K562 (cell line): Measurements from ENCODE around the gene CAST. TPM values are rescaled to one million over a fixed set of nuclear protein-coding genes. Genes with fewer than 3 reads are reported as not detected.

Experiments used
- ATAC-seq: fragments of 200-7000 bp; cut with Tn5 transposase; 3 replicates; pipeline ENCODE4 v1.9.1; 2020; ENCODE audit warnings: moderate library complexity
- BruUV-seq: library from RNA; stranded (reverse); fragments of 400-500 nt; replicated peaks from 2 replicates; lab custom pipeline; 2021; lab: Mats Ljungman, UMichigan
- CTCF ChIA-PET: fragments of 300-600 bp; formaldehyde crosslinking; extraction: SDS; loops from one replicate; lab custom pipeline; 2021; ENCODE audit warnings: low intra/inter-chr PET ratio; lab: Yijun Ruan, JAX
- POLR2A ChIA-PET: fragments of 300-600, 350-650 bp; sonication (Branson Sonifier 250); formaldehyde crosslinking; extraction: SDS; loops from one replicate; lab custom pipeline; 2021; ENCODE audit warnings: antibody characterized with exemption, inconsistent platforms; lab: Yijun Ruan, JAX
- DNase-seq, 4 experiments: peaks; one replicate each; pipeline versions ENCODE4 v3.0.0 to v3.0.0-alpha.2; 2011 to 2018; ENCODE audit warnings: low spot score in 3 of 4, mixed read lengths in 3 of 4; ENCODE audit errors: extremely low read depth in 1 of 4
- FAIRE-seq: peaks from 2 replicates; lab custom pipeline; 2011; peaks lifted over from hg19 to GRCh38; lab: Jason Lieb, UNC
- H2AFZ ChIP-seq: 2 replicates; pipeline ENCODE4 v1.6.0; 2011; ENCODE audit warnings: low read depth, low read length, control low read depth, inconsistent platforms
- H3K27ac ChIP-seq: fragments of 200-600 bp; 3 replicates; pipeline ENCODE4 v1.8.0; 2011; ENCODE audit warnings: low read depth, mild to moderate bottlenecking, control low read depth, inconsistent platforms, low read length, moderate library complexity, mixed read lengths; ENCODE audit errors: extremely low read depth
- H3K27me3 ChIP-seq, 2 experiments: fragments of 300-600 bp in 1 of 2; 2 replicates in 1 of 2; 3 replicates in 1 of 2; pipeline versions ENCODE4 v1.6.0 to v1.8.0; 2011; ENCODE audit warnings: inconsistent platforms in 2 of 2, low read length in 2 of 2, mild to moderate bottlenecking in 1 of 2, mixed read lengths in 1 of 2, moderate library complexity in 1 of 2; ENCODE audit not compliant: control insufficient read depth in 2 of 2, insufficient read depth in 2 of 2
- H3K36me3 ChIP-seq: fragments of 300-600 bp; 3 replicates; pipeline ENCODE4 v1.8.0; 2011; ENCODE audit warnings: mild to moderate bottlenecking, low read length, inconsistent platforms; ENCODE audit not compliant: control insufficient read depth, insufficient read depth
- H3K4me1 ChIP-seq, 2 experiments: fragments of 200-600 bp in 1 of 2; replicated peaks in 1 of 2; 2 replicates in 1 of 2; 3 replicates in 1 of 2; pipeline versions ENCODE4 v1.5.1 to v1.8.0; 2011; ENCODE audit warnings: inconsistent platforms in 2 of 2, low read length in 2 of 2, mild to moderate bottlenecking in 1 of 2, mixed read lengths in 1 of 2, moderate library complexity in 1 of 2; ENCODE audit not compliant: control insufficient read depth in 2 of 2, insufficient read depth in 2 of 2
- H3K4me2 ChIP-seq: 2 replicates; pipeline ENCODE4 v1.6.1; 2011; ENCODE audit warnings: low read length, control low read depth, inconsistent platforms, mixed read lengths; ENCODE audit not compliant: insufficient read depth
- H3K4me3 ChIP-seq: fragments of 200-600 bp; sonication (generic), shearing (Covaris generic); 2 replicates; pipeline ENCODE4 v1.5.1; 2016; ENCODE audit warnings: control low read depth, inconsistent platforms
- H3K79me2 ChIP-seq: fragments of 200-600 bp; 3 replicates; pipeline ENCODE4 v1.8.0; 2011; ENCODE audit warnings: low read length, inconsistent platforms; ENCODE audit not compliant: control insufficient read depth, insufficient read depth
- H3K9ac ChIP-seq, 2 experiments: 2 replicates each; pipeline versions ENCODE4 v1.6.0 to v1.6.1; 2011; ENCODE audit warnings: low read depth in 2 of 2, low read length in 2 of 2, control low read depth in 1 of 2, inconsistent platforms in 1 of 2, mild to moderate bottlenecking in 1 of 2, mixed read lengths in 1 of 2; ENCODE audit not compliant: insufficient read depth in 1 of 2
- H3K9me1 ChIP-seq: one replicate; pipeline ENCODE4 v1.6.0; 2011; ENCODE audit warnings: inconsistent platforms, mild to moderate bottlenecking, low read length, moderate library complexity; ENCODE audit not compliant: control insufficient read depth, insufficient read depth
- H3K9me3 ChIP-seq: replicated peaks from 2 replicates; pipeline ENCODE4 v1.5.1; 2011; ENCODE audit warnings: low read depth, low read length, inconsistent platforms; ENCODE audit not compliant: control insufficient read depth, insufficient read depth
- H4K20me1 ChIP-seq: replicated peaks from 2 replicates; pipeline ENCODE4 v1.6.1; 2011; ENCODE audit warnings: low read length, inconsistent platforms, mixed read lengths; ENCODE audit not compliant: control insufficient read depth, insufficient read depth
- RAD21 ChIP-seq, 2 experiments: fragments of 250-450 bp in 1 of 2; fragments of 450-650 bp in 1 of 2; sonication (Bioruptor Pico) in 1 of 2; formaldehyde crosslinking in 1 of 2; IDR thresholded peaks in 1 of 2; conservative IDR thresholded peaks in 1 of 2; 2 replicates each; pipeline versions ENCODE4 v1.4.0 to v1.8.0; 2020 to 2022; ENCODE audit warnings: mild to moderate bottlenecking in 2 of 2, moderate library complexity in 1 of 2
- RBM25 ChIP-seq: fragments of 200-400 bp; formaldehyde crosslinking; IDR thresholded peaks from 2 replicates; pipeline ENCODE4 v1.6.1; 2018; ENCODE audit warnings: low read length, low read depth, moderate library complexity; ENCODE audit not compliant: severe bottlenecking
- SMARCE1 ChIP-seq: fragments of 450-650 bp; IDR thresholded peaks from 2 replicates; pipeline ENCODE4 v1.7.1; 2016; ENCODE audit warnings: mild to moderate bottlenecking
- ZFX ChIP-seq: sonication (generic); formaldehyde crosslinking; IDR thresholded peaks from 2 replicates; pipeline ENCODE4 v1.8.0; 2022; ENCODE audit warnings: mild to moderate bottlenecking, missing genetic modification reagents, moderate library complexity
- ZNF121 ChIP-seq: sonication (generic); formaldehyde crosslinking; conservative IDR thresholded peaks from 2 replicates; pipeline ENCODE4 v1.8.0; 2022; ENCODE audit warnings: missing genetic modification reagents
- WGBS: fragments of 100-300 bp; shearing (Covaris generic); methylation state at CpG from one replicate; pipeline ENCODE4 v1.1.6; 2016; ENCODE audit warnings: low coverage, mixed read lengths; ENCODE audit not compliant: insufficient coverage; ENCODE audit errors: missing lambda C conversion rate; 5-methylcytosine and 5-hydroxymethylcytosine counted together
- in situ Hi-C: fragments of 300-500 bp; cut with MboI; formaldehyde crosslinking; loops from 4 replicates; pipeline ENCODE4 v1.15.0; 2018; ENCODE audit warnings: inconsistent platforms, mixed read lengths
- intact Hi-C: fragments of 100-400 bp; cut with micrococcal nuclease; formaldehyde crosslinking; loops from 2 replicates; pipeline ENCODE4 v1.14.2; 2022
- polyA plus RNA-seq, 8 experiments: library from polyadenylated mRNA; depleted of rRNA in 4 of 8; stranded (reverse) in 5 of 8; unstranded in 3 of 8; fragments of >200 nt; fragmentation: Nextera tagmentation in 2 of 8; fragmentation: Illumina TruSeq in 1 of 8; extraction: Ambion mirVana in 2 of 8; extraction: Trizol in 1 of 8; gene quantifications; 2 replicates each; pipeline versions ENCODE4 v1.2.1 to v1.2.3, GENCODE V29; 2011 to 2014; ENCODE audit warnings: inconsistent platforms in 1 of 8, missing spikeins in 1 of 8
- total RNA-seq, 7 experiments: library from RNA; depleted of rRNA in 6 of 7; stranded (reverse); fragments of >200 nt in 6 of 7; fragmentation: Illumina TruSeq in 2 of 7; extraction: Trizol in 2 of 7; gene quantifications; 2 replicates each; pipeline versions ENCODE4 v1.2.1 to v1.2.3, GENCODE V29; 2011 to 2021; ENCODE audit warnings: low replicate concordance in 1 of 7

CAST gene
- total and polyA plus RNA-seq, 9 of the 15 experiments (the other 6 are each of a cell fraction or from before 2014, with no cell fraction given) = 55.5 to 136 (median 86.1) TPM

DNA sequence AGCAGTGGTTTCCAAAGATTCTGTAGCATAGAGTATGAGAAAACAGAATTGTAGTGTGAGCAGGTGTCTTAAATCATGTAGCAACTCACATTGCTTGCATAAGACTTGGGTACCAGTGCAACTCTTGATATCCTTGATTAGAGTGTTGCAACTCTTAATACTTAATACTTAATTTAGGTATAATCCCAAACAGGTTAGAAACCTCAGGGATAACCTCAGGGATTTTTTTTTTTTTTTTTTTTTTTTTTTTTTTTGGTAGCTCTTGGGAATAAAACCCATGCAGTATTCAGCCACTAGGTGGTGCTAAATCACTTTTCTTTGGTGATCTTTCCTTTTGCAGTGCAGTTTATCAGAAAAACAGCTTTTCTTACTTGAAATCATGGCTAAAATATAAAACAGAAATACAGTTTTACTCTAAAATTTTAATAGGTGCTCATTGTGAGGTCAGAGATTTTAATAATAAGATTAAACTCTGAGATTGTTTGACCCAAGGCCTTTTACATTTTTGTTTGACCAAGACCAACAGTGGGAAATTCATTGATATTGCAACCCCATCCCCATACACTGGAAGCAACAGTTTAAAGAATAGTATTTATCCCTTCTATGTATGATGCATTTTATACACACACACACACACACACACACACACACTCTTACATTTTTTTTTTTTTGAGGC is 90.3 kb downstream of the CAST start (continued):
- TF ChIP-seq ZFX (CRISPR knock-in tag) = 0 out of 2 replicates have a peak, but pooled peaks have one; percentile 19
- TF ChIP-seq RAD21 (CRISPR knock-in tag; conservative IDR thresholded peaks at IDR 0.05 in 1 of 2, IDR thresholded peaks at IDR 0.05 in 1 of 2) = peak; percentile 50 to 55

GRCh38 chr5:96753017-96753397 is 90.8 kb downstream of the CAST start:
- Histone ChIP-seq H2AFZ (no peak overlapping the region), H3K4me2 (no peak overlapping the region), H3K9me1 (no peaks in the 10 kb centered on the region), H3K27ac (no peak overlapping the region), H3K4me1 (no peaks in the 10 kb centered on the region), H3K79me2 (no peaks in the 10 kb centered on the region), H3K4me3 (no peak overlapping the region), H3K9ac (no peak overlapping the region), H3K9me3 (no peaks in the 10 kb centered on the region), H3K27me3 (no peaks in the 10 kb centered on the region), H4K20me1 (no peaks in the 10 kb centered on the region), H3K36me3 (peaks cover 81% of the 10 kb centered on the region)
- FAIRE-seq (no peak), ATAC-seq (no peak), DNase-seq (no peak)
- ChIA-PET POLR2A (interaction anchor here (0.6 to 1.0 kb wide), 5 partner anchors 10 to 419 kb away, joined by 3 to 5 read pairs (median 3); no protein-coding TSS in a partner anchor), CTCF (interaction anchor here (0.6 to 2.8 kb wide), 3 partner anchors 20 to 409 kb away, joined by 4 to 30 read pairs (median 6); no protein-coding TSS in a partner anchor)
- BruUV-seq = no TSS peak
- in situ Hi-C loops = no loop called here
- 93% methylated on average over 3 of the region's 4 CpGs for WGBS
- TF ChIP-seq SMARCE1 (no peak), RBM25 (peak; percentile 44), ZNF121 (CRISPR knock-in tag) (peak; percentile 76)
- intact Hi-C loops = loop anchor here (5.0 kb wide), 2 partner anchors 109 to 294 kb away; no protein-coding TSS in a partner anchor
